GM12865 (cell line): ENCODE measurements around the gene GPRIN1.

ENCODE experiments used
- DNase-seq: peaks from one replicate; pipeline ENCODE4 v3.0.0; 2010; ENCODE audit warnings: low read depth
- H3K4me3 ChIP-seq: 2 replicates; pipeline ENCODE4 v1.5.1; 2011; ENCODE audit warnings: mild to moderate bottlenecking, low read depth, low read length, control low read depth
- TF ChIP-seq, protein P1 (sequence below): IDR thresholded peaks from 2 replicates; pipeline ENCODE4 v1.5.1; 2011; ENCODE audit warnings: low read length, control low read depth, low read depth, inconsistent platforms; ENCODE audit not compliant: insufficient read depth; ENCODE audit errors: missing control alignments

GPRIN1 gene

DNA sequence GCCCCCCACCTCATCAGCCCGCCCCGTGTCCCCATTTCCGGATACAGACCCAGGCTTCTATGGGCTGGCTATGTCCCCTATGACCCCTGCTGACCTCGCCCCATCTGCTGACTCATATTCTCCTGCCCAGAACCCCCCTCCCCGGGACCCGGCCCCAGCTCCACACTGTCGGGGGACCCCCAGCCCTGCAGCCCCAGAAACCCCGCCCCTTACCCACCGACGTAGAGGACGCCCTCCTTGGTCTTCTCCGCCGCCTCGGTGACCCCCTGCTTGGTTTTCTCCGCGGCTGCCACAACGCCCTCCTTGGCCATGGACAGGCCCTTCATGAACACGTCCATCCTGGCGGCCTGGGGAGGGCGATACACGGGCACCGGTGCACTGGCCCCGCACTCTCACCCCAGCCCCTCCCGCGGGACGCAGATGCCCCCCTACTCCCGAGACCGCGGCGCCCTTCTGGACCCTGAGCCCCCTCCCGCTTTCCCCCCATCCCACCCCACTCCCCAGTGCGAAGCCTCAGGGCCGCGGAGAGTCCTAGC lies 19.4 kb upstream of the GPRIN1 start:
- no peak for DNase-seq
- TF ChIP-seq, protein P1, sequence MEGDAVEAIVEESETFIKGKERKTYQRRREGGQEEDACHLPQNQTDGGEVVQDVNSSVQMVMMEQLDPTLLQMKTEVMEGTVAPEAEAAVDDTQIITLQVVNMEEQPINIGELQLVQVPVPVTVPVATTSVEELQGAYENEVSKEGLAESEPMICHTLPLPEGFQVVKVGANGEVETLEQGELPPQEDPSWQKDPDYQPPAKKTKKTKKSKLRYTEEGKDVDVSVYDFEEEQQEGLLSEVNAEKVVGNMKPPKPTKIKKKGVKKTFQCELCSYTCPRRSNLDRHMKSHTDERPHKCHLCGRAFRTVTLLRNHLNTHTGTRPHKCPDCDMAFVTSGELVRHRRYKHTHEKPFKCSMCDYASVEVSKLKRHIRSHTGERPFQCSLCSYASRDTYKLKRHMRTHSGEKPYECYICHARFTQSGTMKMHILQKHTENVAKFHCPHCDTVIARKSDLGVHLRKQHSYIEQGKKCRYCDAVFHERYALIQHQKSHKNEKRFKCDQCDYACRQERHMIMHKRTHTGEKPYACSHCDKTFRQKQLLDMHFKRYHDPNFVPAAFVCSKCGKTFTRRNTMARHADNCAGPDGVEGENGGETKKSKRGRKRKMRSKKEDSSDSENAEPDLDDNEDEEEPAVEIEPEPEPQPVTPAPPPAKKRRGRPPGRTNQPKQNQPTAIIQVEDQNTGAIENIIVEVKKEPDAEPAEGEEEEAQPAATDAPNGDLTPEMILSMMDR, result no peak
- no peak overlapping the region for H3K4me3 ChIP-seq

DNA sequence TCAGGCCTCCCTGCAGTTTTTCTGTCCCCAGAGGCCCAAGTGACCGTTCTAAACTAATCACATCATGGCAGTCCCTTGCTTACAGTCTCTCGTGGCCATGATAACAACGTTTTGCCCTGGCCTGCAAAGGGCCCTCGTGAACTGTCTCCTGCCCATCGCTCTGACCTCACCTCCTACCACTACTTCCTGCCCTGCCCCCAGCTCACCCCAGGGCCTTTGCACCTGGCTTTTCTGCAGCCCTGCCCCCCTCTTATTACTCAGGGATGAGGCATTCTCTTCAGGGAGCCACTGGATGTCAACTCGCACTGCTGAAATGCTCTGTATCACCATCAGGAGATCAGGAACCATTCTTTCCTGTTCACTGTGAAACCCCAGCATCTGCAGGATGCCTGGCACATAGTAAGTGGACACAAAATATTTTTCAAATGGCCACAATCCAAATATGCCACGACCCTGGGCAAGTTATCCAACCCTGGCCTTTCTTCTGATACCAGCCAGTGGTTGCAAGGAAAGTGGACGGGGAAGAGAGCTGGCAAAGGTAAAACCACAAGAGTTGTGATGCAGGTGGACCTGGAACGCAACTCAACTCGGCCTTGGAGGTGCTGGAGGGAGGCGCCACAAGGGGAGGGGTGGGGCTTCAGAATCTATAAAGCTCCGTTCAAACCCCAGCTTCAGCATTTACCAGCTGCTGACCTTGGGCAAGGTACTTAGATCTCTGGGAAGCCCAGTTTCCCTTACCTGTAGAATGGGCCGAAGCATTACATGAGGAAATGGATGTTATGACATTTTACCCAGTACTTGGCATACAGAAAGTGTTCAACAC lies 18.7 kb upstream of the GPRIN1 start:
- no peak for DNase-seq
- TF ChIP-seq, protein P1, result no peak
- H3K4me3 ChIP-seq, result no peak overlapping the region

DNA sequence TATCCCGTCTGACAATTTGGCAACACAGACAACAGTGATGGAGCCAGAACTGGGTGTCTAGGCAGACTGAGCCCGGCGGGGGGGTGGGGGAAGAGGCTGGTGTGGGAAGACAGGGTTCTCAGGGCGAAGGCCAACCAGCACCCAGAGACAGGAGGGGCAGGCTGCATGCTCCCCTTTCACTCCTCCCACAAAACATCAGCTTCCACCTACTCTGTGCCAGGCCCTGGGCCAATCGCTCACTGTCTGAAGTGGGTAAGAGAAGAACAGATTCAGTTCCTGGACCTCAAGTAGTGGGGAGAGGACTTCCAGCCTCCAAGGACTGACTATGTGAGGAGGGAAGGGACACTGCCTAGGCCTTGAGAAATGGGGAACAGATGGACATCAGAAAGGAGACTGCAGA lies 17.6 kb upstream of the GPRIN1 start:
- no peak overlapping the region for H3K4me3 ChIP-seq
- no peak for DNase-seq
- TF ChIP-seq, protein P1, result no peak

DNA sequence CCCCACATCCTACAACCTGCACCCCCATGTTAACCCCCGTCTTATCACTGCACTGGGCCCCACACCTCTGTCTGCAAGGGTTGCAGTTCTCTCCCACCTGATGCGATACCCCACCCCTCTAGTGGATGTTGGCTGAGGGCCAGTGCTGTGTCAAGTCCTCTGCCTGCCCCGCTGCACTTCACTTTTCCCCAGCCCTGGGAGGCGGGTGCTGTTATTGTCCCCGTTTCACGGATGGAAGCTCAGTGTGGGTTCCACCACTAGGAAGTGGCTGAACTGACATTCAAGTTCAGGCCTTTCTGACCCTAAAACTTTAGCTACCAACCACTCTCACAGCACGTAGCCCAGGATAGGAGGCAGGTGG lies 16.9 kb upstream of the GPRIN1 start:
- no peak overlapping the region for H3K4me3 ChIP-seq
- no peak for DNase-seq
- TF ChIP-seq, protein P1, result no peak

DNA sequence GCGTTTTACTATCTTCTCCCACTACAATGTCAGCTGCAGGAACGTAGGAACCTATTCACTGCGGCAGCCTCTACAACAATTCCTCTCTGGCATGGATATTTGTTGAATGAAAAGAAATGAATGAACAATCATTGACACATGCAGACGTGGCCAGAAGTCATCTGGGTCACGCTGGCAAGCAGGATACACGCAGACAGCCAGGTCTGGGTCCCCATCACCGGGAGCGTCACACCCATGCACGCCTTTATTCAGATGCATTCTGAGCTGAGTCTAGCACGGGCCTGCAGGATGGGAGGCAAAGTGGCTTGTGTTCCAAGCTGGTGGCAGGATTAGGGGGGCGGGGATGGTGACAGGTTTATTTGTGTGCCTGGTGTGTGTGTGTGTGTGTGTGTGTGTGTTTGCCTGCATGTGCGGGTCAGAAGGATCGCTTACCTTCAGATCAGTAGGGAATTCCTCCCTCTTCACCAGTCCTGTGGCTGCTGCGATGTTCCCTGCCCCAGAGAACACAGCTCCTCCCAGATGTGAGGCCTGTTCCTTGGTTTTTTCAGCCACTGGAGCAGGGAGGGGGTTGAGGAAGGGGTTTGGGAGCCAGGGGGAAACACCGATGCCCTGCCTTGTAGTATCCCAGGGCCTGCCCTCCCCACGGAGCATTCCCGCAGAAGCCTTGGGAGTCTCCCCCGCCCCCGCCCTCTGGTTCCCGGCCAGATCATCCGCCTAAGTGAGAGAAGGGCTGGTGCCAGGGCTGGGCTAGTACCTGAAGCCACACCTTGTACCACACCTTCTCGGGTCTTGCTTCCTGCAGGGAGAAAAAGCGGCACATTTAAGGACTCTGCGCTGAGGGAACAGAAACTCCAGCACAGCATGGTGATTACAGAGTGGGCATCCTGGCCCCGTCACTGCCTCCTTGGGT lies 16.3 kb upstream of the GPRIN1 start:
- no peak overlapping the region for H3K4me3 ChIP-seq
- DNase-seq, result no peak
- TF ChIP-seq, protein P1, result no peak

DNA sequence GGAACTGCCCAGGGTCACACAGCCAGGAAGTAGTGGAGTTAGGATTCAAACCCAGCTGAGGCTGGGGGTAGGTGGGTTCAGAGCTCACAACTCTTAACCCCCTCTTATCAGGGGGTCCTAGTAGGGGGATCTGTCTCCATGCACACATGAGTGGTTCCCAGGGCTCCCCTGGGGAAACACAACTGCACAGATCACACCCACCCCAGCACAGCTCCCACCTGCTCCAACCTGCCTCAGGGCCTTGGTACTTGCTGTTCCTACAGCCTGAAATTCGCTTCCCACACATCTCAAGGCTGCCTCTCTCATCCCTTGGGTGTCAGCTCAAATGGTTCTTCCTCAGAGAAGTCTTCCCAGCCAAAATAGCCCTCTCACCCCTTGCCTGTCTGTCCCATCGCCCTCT lies 15.6 kb upstream of the GPRIN1 start:
- TF ChIP-seq, protein P1, result no peak
- H3K4me3 ChIP-seq, result no peak overlapping the region
- no peak for DNase-seq
